HG03520 (cell line): Measurements from ENCODE around the gene TTC23.
"Not testable (repeated sequence)": the region's sequence is repeated elsewhere in the genome, so short reads cannot be mapped to it uniquely, and the experiment has no call there.

ENCODE experiments used
- ATAC-seq: cut with Tn5 transposase; IDR thresholded peaks from one replicate; pipeline ENCODE4 v1.9.1; 2021; ENCODE audit warnings: mild to moderate bottlenecking, moderate library complexity; ENCODE audit not compliant: unreplicated experiment

The TTC23 gene

DNA sequence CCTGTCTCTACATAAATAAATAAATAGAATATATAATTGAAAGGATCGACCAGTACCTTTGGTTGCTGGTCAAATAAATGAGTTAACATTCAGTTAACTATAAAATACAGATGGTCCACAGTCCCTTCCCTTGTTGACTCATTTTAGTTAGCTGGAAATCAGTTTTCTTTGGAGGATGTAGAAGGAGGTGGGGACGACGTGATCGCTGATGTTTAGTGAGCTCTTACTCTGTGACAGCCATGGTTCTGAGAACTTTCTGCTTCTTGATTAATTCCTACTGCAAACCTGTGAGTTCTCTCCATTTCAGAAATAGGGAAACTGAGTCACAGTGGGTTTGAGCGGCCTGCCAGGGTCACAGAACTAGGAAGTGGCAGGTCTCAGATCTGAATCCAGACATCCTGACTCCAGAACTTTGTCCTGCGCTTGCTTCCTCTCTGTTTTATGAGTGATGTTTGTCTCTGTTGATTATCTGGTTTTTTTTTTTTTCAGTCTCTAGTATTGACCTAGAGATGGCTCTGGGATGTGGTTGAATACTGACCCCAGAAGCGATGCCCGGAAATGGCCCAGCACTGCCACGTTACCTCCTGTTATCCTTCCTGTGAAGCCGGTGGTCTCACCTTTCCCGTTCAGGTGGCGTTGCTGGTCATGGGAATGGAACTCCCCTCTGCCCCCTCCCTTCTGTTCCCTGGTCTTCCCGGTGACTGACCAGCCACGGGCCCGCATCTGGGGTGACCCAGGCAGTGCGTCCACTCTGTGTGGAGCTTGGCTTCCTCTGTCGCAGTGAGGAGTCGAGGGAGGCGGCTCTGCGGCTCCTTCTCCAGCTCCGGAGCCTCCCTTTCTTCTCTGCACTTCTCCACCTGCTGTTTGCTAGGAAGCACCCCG is 126.3 kb downstream of the TTC23 start:
- ATAC-seq, result no peak

DNA sequence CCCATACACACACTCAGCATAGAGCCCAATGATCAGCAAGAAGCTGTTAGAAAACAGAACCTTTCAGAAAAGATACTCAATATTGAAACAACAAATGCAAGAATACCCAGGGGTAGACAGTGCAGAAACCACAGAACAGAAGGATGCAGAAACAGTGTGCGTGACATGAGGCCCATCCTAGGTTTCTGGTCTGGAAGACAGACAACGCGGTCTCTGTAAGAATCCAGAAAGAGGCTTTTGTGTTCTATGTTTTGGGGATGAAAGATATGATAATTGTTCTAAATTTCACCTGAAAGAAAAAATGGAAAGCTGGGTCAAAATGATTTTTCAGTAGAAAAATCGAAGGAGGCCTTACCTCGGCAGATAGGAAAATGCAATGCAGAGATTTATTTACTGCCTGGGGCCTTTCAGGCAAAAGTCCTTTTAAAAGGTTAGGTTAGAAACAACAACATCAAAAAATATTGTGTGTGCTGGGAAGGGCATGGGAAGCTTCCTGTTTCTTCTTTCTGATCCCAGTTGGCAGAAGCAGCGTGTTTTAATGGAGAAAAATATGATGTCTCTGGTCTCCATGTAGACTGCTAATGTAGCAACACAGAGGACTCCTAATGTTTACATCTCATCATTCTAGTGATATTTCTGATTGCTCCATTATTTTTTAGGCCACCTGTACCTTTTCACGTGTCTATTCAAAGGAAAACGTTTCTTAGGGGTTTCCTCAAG is 127.5 kb downstream of the TTC23 start:
- no peak for ATAC-seq

GRCh38 chr15:99121207-99121606 is 128.2 kb downstream of the TTC23 start:
- ATAC-seq, result no peak

DNA sequence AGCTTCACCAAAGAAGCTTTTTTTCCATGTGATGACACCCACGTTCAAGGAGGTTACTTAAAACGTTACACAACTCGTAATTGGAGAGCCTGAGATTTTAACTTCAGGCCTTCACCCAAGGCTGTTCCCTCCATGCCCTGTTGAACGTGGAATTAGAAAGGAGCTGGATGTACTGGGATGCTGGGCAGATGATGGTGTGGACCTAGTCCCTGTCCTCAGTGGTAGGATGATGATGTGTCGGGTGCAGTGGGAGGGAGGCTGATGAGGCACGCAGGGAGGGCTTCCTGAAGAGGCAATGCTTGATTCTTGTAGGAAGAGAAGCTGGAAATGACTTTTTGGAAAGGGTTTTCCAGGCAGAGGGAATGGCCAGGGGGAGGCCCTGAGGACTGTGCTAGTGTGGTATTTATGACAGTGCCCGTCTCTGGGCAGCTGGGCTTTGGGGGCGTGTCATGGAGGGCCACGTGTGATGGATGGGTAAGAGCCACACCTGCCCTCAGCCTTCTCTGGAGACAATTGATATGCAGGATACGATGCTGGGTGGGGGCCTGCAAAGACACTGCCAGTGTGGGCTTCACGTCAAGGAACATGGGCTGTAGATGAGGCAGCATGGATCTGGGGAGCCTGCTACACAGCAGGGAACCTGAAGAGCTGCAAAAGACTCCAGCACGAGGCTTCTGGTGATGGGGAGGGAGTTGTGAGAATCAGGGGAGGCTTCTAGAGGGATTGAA is 129.2 kb downstream of the TTC23 start:
- ATAC-seq, result no peak

- no peak for ATAC-seq
Measured at GRCh38 chr15:99118801-99119546, 130.4 kb downstream of the TTC23 start.

GRCh38 chr15:99118258-99118632 is 131.1 kb downstream of the TTC23 start:
- no peak for ATAC-seq

- ATAC-seq, result no peak
Measured at GRCh38 chr15:99117563-99118257, 131.7 kb downstream of the TTC23 start.

- no peak for ATAC-seq
Measured at GRCh38 chr15:99117111-99117510, 132.3 kb downstream of the TTC23 start.

DNA sequence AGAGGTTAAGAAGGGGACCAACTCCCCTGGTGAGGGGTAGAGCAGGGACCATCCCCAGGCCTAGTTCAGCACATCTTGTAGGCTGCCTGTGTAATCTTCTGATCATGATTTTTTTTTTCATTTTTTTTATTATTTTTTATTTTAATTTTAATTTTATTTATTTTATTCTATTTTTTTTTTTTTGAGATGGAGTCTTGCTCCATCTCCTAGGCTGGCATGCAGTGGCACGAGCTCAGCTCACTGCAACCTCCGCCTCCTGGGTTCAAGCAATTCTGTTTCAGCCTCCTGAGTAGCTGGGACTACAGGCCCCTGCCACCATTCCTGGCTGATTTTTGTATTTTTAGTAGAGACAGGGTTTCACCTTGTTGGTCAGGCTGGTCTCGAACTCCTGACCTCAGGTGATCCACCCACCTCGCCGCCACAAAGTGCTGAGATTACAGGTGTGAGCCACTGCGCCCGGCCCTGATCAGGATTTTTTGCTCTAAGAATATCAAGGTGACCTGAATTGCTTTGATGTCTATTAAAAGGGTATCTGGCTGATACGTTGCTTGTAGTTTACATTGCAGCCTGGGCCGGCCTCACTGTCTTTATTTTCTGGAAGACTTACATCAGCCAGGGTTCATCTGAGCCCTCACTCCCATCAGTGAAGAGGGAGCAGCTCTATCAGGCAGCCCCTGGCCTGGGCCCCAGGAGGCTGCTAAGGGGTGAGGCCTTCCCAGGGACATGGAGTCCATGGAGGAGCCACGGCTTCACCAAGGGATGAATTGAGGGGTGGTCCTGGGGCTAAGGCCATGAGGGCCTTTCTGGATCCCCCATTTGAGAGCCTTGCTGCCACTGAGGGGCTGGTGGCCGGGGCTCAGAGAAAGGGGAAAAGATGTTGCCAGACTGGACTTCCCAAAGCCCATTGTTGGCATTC is 133.8 kb downstream of the TTC23 start:
- no peak for ATAC-seq

GRCh38 chr15:99114511-99115299 is 134.7 kb downstream of the TTC23 start:
- no peak for ATAC-seq

DNA sequence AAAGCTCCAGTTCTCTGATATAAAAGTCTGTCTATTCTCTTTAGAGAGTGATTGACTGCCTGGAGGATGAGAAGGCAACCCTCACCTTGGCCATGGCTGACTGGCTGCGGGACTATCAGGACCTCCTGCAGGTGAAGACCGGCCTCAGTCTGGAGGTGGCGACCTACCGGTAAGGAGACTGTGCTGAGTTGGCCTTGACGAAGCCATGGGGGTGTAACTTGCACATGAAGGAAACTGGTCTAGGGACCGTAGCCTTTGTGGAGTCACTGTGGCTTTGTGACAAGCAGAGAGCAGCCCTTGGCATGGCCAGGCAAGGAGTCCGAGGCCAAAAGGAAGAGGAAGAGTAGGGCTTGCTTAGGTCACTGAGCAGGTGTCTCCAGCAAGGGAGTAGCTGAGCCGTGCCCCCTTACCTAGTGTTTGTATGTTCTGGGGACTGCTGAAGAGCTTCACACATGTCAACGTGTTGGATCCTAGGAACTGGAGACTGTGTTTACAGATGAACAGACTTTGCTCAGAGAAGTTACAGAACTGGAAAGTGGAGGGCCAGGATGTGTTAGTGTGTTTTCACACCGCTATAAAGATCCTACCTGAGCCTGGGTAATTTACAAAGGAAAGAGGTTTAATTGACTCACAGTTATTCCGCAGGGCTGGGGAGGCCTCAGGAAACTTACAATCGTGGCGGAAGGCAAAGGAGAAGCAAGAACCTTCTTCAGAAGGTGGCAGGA is 135.7 kb downstream of the TTC23 start:
- no peak for ATAC-seq

DNA sequence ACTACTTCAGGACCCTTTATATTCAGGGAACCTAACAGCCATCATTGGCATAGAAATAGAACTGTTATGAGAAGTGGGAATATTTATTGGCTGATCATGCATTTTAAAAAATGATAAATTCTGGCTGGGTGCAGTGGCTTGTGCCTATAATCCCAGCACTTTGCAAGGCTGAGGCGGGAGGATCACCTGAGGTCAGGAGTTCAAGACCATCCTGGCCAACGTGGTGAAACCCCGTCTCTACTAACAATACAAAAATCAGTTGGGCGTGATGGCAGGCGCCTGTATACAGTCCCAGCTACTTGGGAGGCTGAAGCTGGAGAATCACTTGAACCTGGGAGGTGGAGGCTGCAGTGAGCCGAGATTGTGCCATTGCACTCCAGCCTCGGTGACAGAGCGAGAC is 137.7 kb downstream of the TTC23 start:
- not testable (repeated sequence) for ATAC-seq

DNA sequence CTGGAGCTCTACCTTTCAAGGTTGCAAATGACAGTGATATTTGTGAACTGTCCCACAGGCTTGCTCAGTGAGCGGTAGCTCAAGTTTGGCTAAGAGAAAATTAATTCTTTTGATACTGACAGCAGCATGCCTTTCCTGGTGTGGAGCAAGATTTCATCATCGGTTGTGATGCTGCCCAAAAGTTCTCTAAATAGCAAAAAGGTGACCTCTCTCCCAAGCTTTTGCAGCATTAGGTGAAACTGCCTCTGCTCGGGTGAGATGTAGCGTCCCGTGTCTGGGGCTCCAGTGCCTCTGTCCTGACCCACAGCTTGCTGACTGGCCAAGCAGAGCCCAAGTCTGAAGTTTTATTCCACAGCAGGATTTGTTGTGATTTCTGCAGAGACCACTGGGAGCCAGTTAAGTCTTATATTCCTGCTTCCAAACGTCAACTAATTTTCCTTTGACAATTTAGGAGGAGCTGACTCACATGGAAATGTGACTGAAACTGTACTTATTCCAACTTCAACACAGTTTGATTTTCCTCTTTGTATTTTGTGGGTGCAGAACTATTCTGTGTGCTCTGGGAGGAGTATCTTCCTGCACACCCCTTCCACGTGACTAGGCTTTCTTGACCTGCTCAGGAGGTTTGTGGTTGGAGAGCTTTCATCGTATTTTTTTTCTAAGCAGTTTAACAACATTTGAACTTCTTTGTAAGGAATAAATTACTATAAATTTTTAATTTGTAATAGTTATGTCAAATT is 138.6 kb downstream of the TTC23 start:
- ATAC-seq, result no peak

DNA sequence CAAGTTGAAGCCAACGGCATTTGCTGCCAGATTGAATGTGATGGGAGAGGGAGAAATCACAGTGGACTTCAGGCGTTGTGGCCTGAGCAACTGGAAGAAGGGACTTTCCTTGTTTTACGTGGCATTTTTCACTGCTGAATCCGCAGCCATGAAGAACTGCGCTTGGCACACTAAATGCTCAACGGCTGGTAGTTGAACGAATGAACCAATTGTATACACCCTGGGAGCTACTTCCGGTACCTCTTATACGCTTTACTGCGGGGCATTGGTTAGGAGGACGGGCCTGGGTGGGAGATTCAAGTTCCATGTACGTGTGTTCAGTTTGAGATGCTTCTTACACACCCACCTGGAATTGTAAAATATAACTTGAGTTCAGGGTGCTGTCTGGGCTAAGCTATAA is 139.3 kb downstream of the TTC23 start:
- no peak for ATAC-seq

DNA sequence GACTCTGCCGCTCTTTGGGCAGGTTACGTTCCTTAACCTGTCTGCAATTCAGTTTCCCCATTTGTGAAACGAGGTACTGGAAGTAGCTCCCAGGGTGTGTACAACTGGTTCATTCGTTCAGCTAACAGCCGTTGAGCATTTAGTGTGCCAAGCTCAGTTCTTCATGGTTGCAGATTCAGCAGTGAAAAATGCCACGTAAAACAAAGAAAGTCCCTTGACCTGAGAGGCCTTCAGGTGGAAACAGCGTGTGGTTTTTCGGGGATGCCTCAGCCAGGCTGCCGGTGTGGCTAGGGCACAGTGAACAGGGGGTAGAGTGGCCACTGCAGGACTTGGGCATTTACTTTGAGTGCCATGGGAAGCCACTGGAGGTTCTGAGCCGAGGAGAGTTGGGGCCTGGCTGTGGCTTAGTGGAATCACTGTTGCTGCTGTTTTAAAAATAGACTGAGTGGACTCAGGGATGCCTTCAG is 139.8 kb downstream of the TTC23 start:
- no peak for ATAC-seq

DNA sequence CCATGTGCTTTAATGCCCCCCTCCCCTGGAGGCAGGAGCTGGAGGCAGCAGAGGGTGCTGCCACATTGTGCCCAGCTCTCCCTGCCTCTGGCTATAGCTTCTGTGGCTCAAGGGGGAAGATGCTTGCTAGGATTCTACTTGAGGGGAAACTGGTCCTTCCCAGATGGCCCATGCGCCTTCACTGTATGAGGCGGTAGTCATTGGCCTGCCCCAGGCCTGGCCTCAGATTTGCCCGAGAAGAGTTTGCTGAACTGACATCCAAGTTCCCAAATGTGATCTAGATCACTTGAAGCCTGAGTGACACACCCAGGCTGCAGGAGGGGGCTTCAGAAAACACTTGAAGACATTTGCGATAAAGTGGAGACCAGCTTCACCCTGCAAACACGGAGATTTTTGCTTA is 140.4 kb downstream of the TTC23 start:
- no peak for ATAC-seq
